ENCODE measurements around the gene PAPPA2.
A peak's percentile ranks its signal among the peaks of the same experiment; 100 is the strongest.
"Not testable (repeated sequence)": the region's sequence is repeated elsewhere in the genome, so short reads cannot be mapped to it uniquely, and the experiment has no call there.

The PAPPA2 gene, protein sequence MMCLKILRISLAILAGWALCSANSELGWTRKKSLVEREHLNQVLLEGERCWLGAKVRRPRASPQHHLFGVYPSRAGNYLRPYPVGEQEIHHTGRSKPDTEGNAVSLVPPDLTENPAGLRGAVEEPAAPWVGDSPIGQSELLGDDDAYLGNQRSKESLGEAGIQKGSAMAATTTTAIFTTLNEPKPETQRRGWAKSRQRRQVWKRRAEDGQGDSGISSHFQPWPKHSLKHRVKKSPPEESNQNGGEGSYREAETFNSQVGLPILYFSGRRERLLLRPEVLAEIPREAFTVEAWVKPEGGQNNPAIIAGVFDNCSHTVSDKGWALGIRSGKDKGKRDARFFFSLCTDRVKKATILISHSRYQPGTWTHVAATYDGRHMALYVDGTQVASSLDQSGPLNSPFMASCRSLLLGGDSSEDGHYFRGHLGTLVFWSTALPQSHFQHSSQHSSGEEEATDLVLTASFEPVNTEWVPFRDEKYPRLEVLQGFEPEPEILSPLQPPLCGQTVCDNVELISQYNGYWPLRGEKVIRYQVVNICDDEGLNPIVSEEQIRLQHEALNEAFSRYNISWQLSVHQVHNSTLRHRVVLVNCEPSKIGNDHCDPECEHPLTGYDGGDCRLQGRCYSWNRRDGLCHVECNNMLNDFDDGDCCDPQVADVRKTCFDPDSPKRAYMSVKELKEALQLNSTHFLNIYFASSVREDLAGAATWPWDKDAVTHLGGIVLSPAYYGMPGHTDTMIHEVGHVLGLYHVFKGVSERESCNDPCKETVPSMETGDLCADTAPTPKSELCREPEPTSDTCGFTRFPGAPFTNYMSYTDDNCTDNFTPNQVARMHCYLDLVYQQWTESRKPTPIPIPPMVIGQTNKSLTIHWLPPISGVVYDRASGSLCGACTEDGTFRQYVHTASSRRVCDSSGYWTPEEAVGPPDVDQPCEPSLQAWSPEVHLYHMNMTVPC (N-terminal part only)

GRCh38 chr1:176462674-176463378 lies at the start of gene PAPPA2:
PAPPA2 (plus strand) TSS chr1:176463175; CDS start chr1:176556323, 93,148 bp downstream.
- DNase-seq, result no peak

- DNase-seq, result no peak
Measured at GRCh38 chr1:176416777-176417176, 46.2 kb upstream of the PAPPA2 start.

DNA sequence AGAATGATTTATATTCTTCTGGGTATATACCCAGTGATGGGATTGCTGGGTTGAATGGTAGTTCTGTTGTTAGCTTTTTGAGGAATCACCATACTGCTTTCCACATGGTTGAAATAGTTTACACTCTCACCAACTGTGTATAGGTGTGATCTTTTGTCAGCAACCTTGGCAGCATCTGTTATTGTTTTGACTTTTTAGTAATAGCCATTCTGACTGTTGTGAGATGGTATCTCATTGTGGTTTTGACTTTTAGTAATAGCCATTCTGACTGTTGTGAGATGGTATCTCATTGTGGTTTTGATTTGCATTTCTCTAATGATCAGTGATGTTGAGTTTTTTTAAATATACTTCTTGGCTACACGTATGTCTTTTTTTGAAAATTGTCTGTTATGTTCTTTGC lies 43.4 kb upstream of the PAPPA2 start:
- DNase-seq, result not testable (repeated sequence)

DNA sequence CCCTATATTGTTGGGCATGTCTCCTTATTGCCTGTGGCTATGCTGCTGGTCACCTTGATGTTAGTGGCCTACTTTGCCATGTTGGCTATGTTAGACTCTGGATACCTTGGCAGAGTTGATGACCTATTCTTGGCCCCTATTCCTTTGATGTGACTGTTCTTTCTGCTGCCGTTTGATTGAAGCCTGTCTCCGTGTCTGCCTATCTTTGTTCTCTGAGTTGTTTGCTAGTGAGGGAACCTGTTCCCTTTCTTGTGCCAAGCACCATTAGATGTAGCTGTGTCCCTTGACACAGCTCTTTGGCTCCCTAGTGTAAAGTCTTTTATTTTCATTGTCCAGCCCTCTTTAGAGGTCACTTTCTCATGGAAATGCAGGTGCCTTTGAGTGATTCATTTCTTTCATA lies 28.7 kb upstream of the PAPPA2 start:
- no peak for DNase-seq

GRCh38 chr1:176436251-176436650 lies 26.7 kb upstream of the PAPPA2 start:
- no peak for DNase-seq

- DNase-seq, result no peak
Measured at GRCh38 chr1:176440176-176440575, 22.8 kb upstream of the PAPPA2 start.

GRCh38 chr1:176444286-176444685 lies 18.7 kb upstream of the PAPPA2 start:
- no peak for DNase-seq

DNA sequence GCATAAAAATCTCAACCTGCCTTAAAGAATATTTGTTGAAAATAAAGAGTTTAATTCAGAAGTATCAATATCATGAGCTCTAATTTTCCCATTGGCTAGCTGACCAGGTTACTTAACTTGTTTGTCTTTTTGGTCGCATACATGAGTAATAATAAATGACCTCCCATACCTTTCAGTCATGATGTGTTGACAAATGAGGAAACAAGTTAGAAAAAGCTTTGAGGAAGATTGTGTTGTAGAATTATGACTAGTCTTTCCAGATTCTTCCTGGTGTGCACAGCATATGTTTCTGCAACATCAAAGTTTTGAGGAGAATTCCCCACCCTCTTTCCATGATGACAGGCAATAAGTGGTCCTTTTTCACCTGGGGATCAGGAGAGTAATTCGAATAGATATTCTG lies 17.6 kb upstream of the PAPPA2 start:
- DNase-seq, result no peak

DNA sequence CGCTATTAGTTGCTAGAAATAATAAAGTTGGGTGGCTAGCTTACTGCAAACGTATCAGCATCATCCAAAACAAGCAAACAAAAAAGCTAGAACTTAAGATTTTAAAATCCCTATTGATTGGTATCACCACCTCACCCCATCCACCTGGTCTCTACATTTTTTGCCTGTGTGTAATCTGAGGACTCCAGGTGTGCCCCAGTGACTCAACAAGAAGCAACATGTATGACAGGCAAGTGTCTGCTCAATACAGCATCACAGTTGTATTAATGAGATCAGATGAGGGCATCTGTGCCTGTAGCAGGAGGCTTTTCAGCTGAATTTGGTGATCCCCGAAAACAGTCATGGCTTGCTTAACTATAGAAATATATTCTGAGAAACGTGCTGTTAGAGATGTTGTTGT lies 14.6 kb upstream of the PAPPA2 start:
- DNase-seq, result no peak

DNA sequence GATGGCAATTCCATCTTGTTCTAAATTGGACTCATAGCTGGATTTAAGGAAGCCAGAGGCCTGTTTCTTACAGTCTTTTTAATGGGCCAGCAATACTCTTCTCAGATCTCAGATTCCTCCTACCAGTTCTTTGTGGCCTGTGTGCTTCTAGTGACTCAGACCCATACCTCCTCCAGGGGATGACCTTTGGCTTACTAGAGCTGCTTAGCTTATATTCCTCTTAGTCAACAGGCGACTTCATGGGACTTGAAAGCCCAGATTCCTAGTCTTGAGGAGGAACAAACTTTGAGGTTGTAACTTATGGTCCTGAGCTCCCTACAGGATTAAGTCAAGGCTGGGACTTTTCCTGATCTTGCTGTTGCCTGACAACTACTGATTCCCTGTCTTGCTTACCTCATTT lies 12.4 kb upstream of the PAPPA2 start:
- no peak for DNase-seq

DNA sequence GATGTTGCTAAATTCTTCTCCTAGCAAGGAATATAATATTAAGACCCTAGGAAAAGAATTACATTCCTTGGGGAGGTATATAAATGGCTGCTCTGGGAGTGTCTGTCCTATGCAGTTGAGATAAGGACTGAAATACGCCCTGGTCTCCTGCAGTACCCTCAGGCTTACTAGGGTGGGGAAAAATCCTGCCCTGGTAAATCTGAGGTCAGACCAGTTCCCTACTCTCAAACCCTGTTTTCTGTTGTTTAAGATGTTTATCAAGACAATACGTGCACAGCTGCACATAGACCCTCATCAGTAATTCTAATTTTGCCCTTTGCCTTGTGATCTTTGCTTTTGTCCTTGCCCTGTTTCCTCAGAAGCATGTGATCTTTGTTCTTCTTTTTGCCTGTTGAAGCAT lies 11.2 kb upstream of the PAPPA2 start:
- DNase-seq, result not testable (repeated sequence)

DNA sequence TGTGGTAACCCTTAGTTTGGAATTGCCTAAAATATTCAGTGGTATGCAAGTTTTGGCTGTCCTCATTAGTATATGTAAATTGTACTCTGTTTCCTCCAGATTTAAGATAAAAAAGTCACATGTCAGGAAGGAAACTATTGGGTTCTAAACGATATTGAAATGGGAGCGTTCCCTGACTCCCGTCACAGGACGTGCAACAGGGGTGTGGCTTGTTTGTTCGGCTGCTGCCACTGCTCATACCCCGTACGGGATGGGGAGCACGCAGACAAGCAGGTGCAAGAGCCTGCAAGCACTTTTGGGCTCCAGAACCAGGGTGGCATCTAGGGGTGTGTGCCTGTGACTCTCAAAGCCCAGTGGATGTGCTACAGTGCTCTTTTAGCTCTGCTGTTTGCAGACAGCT lies 6.2 kb upstream of the PAPPA2 start:
- no peak for DNase-seq

- DNase-seq, result no peak
Measured at GRCh38 chr1:176460544-176461336, 2.2 kb upstream of the PAPPA2 start.

DNA sequence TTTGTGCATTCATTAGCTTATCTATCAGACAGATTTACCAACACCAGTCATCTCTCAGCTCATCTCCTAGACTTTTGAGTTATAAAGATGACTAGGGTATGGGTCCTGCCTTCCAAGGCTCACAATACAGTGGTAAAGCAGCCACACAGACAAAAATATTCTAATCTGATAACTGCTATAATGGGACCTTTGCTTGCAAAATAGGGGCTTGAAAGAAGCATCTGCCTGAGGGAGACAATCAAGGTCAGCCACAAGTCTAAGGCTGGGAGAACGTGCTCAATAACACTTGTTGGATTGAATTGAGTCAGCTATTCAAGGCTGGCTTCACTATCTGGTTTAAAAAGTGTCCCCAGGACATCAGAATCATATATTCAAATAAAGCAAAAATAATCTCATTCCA lies 1.4 kb upstream of the PAPPA2 start:
- no peak for DNase-seq

DNA sequence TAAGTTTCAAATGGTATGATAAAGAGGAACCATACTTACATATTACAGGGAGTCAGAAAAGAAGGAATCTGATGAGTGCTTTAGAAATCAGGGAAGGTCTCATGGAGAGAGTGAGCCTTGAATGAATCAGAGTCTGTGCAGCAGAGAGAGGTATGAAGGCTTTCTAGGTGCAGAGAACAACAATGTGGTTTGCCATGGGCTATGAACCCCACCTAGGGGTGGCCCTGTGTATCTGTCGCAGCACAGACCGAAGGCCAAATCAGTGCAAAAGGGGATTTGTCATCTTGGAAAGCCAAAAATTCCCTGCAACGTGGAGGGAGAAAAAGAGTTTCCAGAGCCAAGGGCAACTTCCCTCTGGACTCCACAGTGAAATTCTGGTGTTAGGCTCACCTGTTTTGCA lies 3.5 kb downstream of the PAPPA2 start:
- peak; percentile 0 for DNase-seq

DNA sequence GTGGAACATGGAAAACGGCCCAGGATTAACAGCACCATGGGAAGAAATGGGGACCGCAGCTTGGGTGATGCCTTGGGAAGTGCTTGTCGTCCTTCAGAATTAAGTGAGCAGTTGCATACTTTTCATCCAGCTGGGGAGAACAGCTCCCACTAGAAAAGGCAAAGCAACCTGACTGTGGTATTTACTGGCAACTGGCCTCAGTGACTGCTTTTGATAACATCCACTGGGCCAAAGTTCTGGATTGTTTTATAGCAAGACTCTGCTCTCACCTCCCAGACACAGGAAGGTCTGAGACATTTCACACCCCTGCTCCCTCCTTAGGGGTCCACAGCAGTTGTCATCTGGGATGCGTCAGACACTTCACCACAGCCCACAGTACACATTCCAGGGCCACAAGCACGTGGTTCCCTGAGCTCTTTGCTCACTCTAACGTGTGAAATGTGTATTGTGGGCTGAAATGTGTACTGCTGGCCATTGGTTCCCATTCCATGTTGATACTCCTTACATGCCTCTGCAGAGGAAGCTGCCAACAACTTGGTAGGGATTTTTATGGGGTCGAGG lies 6.6 kb downstream of the PAPPA2 start:
- no peak for DNase-seq

DNA sequence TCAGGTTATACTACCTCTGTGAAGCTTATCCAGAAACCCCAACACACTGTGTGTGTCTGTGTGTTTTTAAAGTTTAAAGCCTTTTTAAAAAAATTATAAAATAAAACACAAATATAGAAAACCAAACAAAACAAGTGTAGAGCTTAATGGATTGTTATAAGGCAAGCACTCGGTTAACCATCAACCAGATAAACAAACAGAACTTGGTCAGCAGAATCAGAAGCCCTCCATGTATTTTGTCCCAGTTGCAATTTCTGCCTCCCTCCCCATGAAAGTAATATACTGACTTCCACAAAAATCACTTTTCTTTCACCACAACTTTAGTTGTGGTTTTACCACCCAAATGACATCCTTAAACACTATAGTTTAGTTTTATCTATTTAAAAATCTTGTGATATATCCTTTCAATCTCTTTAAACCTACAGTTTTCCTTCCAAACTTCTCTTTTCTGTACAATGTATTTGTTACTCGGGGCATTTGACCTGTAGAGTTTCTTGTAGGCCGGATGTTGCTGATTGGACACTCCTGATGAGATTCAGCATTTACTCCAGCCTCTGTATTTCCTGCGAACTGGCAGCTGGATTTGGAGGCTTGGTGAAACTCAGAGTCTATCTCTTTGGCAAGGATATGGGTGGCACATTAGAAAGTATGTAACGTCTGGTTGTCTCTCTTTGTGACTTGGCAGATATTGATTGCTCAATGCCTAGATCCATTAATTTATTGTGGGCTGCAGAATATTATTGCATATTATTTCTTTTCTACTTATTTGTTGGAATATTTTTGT lies 8.6 kb downstream of the PAPPA2 start:
- DNase-seq, result no peak

- no peak for DNase-seq
Measured at GRCh38 chr1:176479971-176480370, 17.0 kb downstream of the PAPPA2 start.

DNA sequence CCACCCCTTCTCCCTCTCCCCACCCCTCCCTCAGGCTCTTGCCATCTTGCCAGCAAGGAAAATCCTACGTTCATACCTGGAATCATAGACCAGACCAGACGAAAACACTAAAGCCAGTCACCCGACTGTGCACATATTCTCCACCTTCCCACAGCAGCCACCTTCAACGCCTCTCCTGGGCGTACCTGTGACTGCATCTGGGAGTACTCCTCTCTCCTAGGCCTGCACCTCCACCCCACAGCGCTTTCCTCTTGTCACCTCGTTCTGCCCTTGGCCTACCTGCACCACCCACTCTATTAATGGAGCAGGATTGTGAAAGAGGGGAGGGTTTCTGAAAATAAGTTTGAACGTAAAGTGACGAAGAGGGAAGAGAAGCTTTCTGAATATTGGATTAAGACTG lies 17.8 kb downstream of the PAPPA2 start:
- DNase-seq, result no peak

DNA sequence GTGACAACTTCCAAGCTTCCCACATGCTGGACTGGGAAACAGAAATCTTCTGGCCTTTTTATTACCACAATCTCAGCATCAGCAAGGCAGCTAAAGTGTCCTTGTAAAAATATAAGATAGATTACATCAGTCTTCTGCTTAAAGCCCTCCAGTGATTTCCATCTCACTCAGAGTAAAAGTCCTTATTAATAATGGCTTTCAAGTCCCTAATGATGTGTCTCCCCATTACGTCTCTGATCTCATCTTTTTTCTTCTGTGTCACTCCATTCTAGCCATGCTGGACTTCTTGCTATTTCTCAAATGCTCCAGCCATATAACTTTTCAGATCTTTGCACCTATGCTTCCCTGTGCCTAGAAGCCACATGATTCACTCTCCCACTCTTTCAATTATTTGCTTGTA lies 22.1 kb downstream of the PAPPA2 start:
- DNase-seq, result no peak

- no peak for DNase-seq
Measured at GRCh38 chr1:176494436-176494835, 31.5 kb downstream of the PAPPA2 start.

Measured in NCI-H748 treated with DMSO at 0.1 percent for 48 hours (cell line).